Measurements from ENCODE around the gene NFIB.

The NFIB gene

DNA sequence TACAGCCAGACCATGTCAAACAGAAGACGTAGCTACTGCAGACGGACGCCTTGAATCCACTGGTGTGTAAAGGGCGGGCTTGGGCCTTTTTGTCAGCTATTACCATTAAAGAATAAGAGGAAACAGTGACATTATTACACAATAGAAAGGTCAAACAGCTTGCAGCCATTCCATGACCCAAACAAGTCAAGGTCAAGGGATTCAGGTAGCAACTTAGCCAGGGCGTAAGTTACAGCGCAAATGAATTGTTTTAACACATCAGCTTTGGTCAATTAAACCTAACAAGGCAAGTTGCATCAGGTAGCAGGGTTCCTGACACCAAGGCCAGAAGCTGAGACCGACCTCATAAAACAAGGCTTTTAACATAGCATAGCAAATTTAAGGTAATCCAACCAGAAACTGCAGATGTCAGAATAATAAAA, 15.3 kb downstream of the NFIB start:
- H3K27ac ChIP-seq (ENCODE audit: low read length): no peak overlapping the region
- H3K9me2 ChIP-seq (replicated peaks; ENCODE audit: insufficient read depth, low read length): no peaks in the 10 kb centered on the region
- H3K4me3 ChIP-seq (ENCODE audit: low read length): no peak overlapping the region
- H3K9me3 ChIP-seq (replicated peaks; ENCODE audit: insufficient read depth, low read length): no peaks in the 10 kb centered on the region
- H3K27me3 ChIP-seq (replicated peaks; ENCODE audit: insufficient read depth, low read length): no peaks in the 10 kb centered on the region
- H3K4me1 ChIP-seq (ENCODE audit: low read length): no peaks in the 10 kb centered on the region
- no peak overlapping the region for H2AFZ ChIP-seq (ENCODE audit: low read length)
- no peaks in the 10 kb centered on the region for H3K36me3 ChIP-seq (replicated peaks; ENCODE audit: insufficient read depth, low read length)
- TF ChIP-seq EZH2phosphoT487 (IDR thresholded peaks at IDR 0.05; ENCODE audit: low read length): no peak
- no peak for TF ChIP-seq EZH2 (optimal IDR thresholded peaks at IDR 0.05; ENCODE audit: low read depth, low read length)
- TF ChIP-seq, protein P1, sequence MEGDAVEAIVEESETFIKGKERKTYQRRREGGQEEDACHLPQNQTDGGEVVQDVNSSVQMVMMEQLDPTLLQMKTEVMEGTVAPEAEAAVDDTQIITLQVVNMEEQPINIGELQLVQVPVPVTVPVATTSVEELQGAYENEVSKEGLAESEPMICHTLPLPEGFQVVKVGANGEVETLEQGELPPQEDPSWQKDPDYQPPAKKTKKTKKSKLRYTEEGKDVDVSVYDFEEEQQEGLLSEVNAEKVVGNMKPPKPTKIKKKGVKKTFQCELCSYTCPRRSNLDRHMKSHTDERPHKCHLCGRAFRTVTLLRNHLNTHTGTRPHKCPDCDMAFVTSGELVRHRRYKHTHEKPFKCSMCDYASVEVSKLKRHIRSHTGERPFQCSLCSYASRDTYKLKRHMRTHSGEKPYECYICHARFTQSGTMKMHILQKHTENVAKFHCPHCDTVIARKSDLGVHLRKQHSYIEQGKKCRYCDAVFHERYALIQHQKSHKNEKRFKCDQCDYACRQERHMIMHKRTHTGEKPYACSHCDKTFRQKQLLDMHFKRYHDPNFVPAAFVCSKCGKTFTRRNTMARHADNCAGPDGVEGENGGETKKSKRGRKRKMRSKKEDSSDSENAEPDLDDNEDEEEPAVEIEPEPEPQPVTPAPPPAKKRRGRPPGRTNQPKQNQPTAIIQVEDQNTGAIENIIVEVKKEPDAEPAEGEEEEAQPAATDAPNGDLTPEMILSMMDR (IDR thresholded peaks at IDR 0.05; ENCODE audit: low read length): no peak
- no peak overlapping the region for H3K9ac ChIP-seq (ENCODE audit: low read length)
- H3F3A ChIP-seq (ENCODE audit: insufficient read depth, low read length): no peaks in the 10 kb centered on the region
- DNase-seq: no peak
- H3K79me2 ChIP-seq (ENCODE audit: low read length): no peaks in the 10 kb centered on the region
- H4K20me1 ChIP-seq (ENCODE audit: insufficient read depth, low read length): no peaks in the 10 kb centered on the region
- H3K4me2 ChIP-seq (ENCODE audit: low read depth, low read length): no peak overlapping the region

DNA sequence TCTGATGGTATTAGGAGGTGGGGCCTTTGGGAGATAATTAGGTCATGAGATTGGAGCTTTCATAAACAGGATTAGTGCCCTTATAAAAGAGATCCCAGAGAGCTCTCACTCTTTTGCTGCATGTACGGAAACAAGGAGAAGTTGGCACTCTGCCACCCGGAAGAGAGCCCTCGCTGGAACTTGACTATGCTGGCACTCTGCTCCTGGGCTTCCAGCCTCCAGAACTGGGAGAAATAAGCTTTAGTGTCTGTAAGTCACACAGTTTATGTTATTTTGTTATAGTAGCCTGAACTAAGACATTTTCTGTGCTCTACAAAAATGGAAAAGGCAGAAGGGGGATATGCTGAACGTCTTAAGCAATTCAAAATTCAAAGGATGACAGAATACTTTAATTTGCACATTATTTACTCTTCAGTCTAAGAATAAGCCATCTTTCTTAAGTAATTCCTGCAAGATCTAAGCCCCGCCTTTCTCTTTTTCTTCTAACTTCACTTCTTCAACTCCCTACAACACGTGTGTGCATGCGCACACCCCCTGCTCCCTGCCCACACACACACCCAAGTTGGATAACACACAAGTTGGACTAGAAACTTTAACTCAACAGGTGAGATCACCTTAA, 17.3 kb downstream of the NFIB start:
- H3K79me2 ChIP-seq (ENCODE audit: low read length): no peaks in the 10 kb centered on the region
- no peaks in the 10 kb centered on the region for H4K20me1 ChIP-seq (ENCODE audit: insufficient read depth, low read length)
- no peaks in the 10 kb centered on the region for H3K36me3 ChIP-seq (replicated peaks; ENCODE audit: insufficient read depth, low read length)
- no peak overlapping the region for H3K4me2 ChIP-seq (ENCODE audit: low read depth, low read length)
- TF ChIP-seq, protein P1 (IDR thresholded peaks at IDR 0.05; ENCODE audit: low read length): no peak
- TF ChIP-seq EZH2 (optimal IDR thresholded peaks at IDR 0.05; ENCODE audit: low read depth, low read length) (no peak), EZH2phosphoT487 (IDR thresholded peaks at IDR 0.05; ENCODE audit: low read length) (no peak)
- H3F3A ChIP-seq (ENCODE audit: insufficient read depth, low read length): no peaks in the 10 kb centered on the region
- H3K9me2 ChIP-seq (replicated peaks; ENCODE audit: insufficient read depth, low read length): no peaks in the 10 kb centered on the region
- H3K9ac ChIP-seq (ENCODE audit: low read length): no peak overlapping the region
- H3K27ac ChIP-seq (ENCODE audit: low read length): no peak overlapping the region
- no peak overlapping the region for H3K4me3 ChIP-seq (ENCODE audit: low read length)
- no peak for DNase-seq
- no peaks in the 10 kb centered on the region for H3K9me3 ChIP-seq (replicated peaks; ENCODE audit: insufficient read depth, low read length)
- H3K27me3 ChIP-seq (replicated peaks; ENCODE audit: insufficient read depth, low read length): no peaks in the 10 kb centered on the region
- H2AFZ ChIP-seq (ENCODE audit: low read length): no peak overlapping the region
- H3K4me1 ChIP-seq (ENCODE audit: low read length): no peaks in the 10 kb centered on the region

DNA sequence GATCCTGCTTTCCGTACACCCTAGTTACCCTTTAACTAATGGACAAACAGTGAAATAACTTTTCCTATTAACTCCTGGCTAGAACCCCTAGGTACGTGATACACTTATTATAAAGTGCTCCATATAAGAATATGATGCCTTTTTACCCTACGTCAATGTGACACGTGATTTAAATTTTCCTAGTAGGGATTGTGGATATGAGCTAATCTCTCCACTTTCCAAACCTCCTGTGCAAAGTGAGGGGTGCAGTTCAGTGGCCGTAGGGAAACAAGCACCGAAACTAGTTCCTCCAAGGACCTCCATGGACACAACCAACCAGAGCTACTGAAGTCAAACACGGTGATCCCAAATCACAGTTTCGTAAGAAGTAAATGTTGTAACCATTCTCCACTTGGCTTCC, 19.3 kb downstream of the NFIB start:
- no peaks in the 10 kb centered on the region for H3K79me2 ChIP-seq (ENCODE audit: low read length)
- no peaks in the 10 kb centered on the region for H3K9me3 ChIP-seq (replicated peaks; ENCODE audit: insufficient read depth, low read length)
- H3K4me1 ChIP-seq (ENCODE audit: low read length): no peaks in the 10 kb centered on the region
- TF ChIP-seq, protein P1 (IDR thresholded peaks at IDR 0.05; ENCODE audit: low read length): no peak
- TF ChIP-seq EZH2phosphoT487 (IDR thresholded peaks at IDR 0.05; ENCODE audit: low read length) (no peak), EZH2 (optimal IDR thresholded peaks at IDR 0.05; ENCODE audit: low read depth, low read length) (no peak)
- H3K4me3 ChIP-seq (ENCODE audit: low read length): no peak overlapping the region
- no peaks in the 10 kb centered on the region for H3K9me2 ChIP-seq (replicated peaks; ENCODE audit: insufficient read depth, low read length)
- DNase-seq: no peak
- H3K27ac ChIP-seq (ENCODE audit: low read length): no peak overlapping the region
- H2AFZ ChIP-seq (ENCODE audit: low read length): no peak overlapping the region
- no peaks in the 10 kb centered on the region for H4K20me1 ChIP-seq (ENCODE audit: insufficient read depth, low read length)
- H3F3A ChIP-seq (ENCODE audit: insufficient read depth, low read length): no peaks in the 10 kb centered on the region
- H3K27me3 ChIP-seq (replicated peaks; ENCODE audit: insufficient read depth, low read length): no peaks in the 10 kb centered on the region
- H3K9ac ChIP-seq (ENCODE audit: low read length): no peak overlapping the region
- H3K4me2 ChIP-seq (ENCODE audit: low read depth, low read length): no peak overlapping the region
- H3K36me3 ChIP-seq (replicated peaks; ENCODE audit: insufficient read depth, low read length): no peaks in the 10 kb centered on the region
